ENCODE results near the gene CLNK. TPM values are rescaled to one million over a fixed set of nuclear protein-coding genes. Genes with fewer than 3 reads are reported as not detected.

Gene CLNK
- polyA plus RNA-seq, 2 of the 4 experiments (the other 2 are of a cell fraction): not detected

DNA sequence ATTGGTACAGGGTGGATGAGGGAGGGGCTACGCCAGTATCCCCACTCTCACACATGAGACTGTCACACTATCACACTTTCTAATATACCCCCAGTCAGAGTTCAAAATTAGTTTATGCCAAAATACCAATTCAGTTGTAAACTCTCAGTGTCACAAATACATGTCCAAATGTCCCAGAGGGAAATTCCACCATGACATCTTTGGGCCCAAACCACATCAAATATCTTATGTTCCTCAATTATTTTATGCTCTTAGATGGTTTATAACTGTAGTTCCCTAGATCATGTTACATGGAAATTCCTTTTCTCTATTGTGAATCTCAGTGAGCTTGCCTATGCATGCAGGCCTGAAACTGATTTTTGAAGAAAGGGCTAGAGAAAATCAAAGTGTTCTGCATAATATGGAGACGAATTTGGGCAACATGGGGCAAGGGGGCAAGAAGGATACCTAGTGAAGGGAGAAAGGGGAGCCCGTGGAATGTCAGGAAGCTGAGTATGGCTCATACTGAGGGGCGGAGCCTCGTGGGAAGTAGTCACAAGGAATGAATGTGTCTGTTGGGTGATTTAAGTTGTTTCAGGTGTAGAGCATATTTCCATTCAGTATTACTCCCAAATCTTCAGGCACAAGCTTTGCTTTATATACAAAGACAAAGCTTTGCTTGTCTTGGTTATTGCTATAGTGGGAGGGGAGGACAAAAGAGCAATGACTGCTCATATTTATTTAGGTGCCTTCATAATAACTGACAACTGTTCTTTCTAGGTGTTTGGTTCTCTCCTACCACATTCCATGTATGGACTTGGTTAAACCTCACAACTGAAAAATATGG, 40.8 kb downstream of the CLNK start:
- 3% methylated on average over 5 of the region's 5 CpGs for WGBS (ENCODE audit: missing lambda C conversion rate)
- FAIRE-seq (no peak), ATAC-seq (no peak)

DNA sequence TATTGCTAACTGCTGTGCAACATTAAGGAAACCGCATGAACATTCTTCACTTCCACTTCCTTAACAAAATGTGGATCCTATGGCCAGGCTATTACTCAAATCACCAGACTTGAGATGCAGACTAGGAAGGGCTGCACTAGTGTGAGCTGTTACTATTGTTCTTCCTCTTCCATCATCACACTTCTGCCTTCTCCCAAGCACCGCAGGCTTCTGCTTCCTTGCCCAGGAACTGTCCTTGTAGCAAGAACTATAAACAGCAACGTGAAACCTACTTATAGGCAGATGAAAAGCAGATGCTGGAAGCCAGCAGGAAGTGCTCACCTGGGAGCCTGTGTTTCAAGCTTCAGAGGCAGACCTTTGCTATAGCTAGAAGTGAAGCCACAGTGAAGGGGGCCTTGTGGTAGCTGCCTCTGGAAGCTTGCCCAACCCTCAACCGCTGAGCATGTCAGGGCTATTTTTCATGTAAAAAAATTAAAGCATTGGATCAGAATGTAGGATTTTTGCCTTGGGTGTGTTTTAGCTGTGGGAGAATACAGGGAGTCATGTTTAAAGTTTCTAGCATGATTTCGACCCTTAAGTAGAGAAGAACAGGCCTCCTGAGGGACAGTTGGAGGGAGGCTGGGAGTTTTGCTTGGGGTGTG, 43.9 kb downstream of the CLNK start:
- Histone ChIP-seq H3K9me3 (no peaks in the 10 kb centered on the region), H3K4me3 (no peak overlapping the region), H3K27ac (no peak overlapping the region), H3K4me2 (no peak overlapping the region), H3K4me1 (no peaks in the 10 kb centered on the region)
- no peak for TF ChIP-seq FOSB (CRISPR knock-in tag; IDR thresholded peaks at IDR 0.05)
- no peak for TF ChIP-seq MAZ (IDR thresholded peaks at IDR 0.05; ENCODE audit: borderline replicate concordance, low read depth, low read length)
- TF ChIP-seq EP300 (IDR thresholded peaks at IDR 0.05): no peak
- no peak for TF ChIP-seq EHF (CRISPR knock-in tag; IDR thresholded peaks at IDR 0.05)
- TF ChIP-seq CHD2 (IDR thresholded peaks at IDR 0.05; ENCODE audit: low read length, partially characterized antibody): no peak
- no peak for TF ChIP-seq FOXS1 (CRISPR knock-in tag; IDR thresholded peaks at IDR 0.05)
- TF ChIP-seq, protein P1, sequence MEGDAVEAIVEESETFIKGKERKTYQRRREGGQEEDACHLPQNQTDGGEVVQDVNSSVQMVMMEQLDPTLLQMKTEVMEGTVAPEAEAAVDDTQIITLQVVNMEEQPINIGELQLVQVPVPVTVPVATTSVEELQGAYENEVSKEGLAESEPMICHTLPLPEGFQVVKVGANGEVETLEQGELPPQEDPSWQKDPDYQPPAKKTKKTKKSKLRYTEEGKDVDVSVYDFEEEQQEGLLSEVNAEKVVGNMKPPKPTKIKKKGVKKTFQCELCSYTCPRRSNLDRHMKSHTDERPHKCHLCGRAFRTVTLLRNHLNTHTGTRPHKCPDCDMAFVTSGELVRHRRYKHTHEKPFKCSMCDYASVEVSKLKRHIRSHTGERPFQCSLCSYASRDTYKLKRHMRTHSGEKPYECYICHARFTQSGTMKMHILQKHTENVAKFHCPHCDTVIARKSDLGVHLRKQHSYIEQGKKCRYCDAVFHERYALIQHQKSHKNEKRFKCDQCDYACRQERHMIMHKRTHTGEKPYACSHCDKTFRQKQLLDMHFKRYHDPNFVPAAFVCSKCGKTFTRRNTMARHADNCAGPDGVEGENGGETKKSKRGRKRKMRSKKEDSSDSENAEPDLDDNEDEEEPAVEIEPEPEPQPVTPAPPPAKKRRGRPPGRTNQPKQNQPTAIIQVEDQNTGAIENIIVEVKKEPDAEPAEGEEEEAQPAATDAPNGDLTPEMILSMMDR (IDR thresholded peaks at IDR 0.05): no peak
- no peak for TF ChIP-seq RAD21 (conservative IDR thresholded peaks at IDR 0.05 in 1 of 2, IDR thresholded peaks at IDR 0.05 in 1 of 2)
- TF ChIP-seq CEBPB (IDR thresholded peaks at IDR 0.05): no peak
- TF ChIP-seq MAFK (IDR thresholded peaks at IDR 0.05; ENCODE audit: partially characterized antibody): no peak
- no peak for TF ChIP-seq NPAS2 (CRISPR knock-in tag; IDR thresholded peaks at IDR 0.05; ENCODE audit: borderline replicate concordance)
- TF ChIP-seq SMC3 (IDR thresholded peaks at IDR 0.05): no peak
- TF ChIP-seq NR3C1 (IDR thresholded peaks at IDR 0.05): no peak
- TF ChIP-seq ESRRA (IDR thresholded peaks at IDR 0.05; ENCODE audit: borderline replicate concordance, low read length): no peak
- TF ChIP-seq FOSL2 (IDR thresholded peaks at IDR 0.05): no peak
- no peak for TF ChIP-seq FOSL2 (CRISPR knock-in tag; IDR thresholded peaks at IDR 0.05)
- TF ChIP-seq, protein P2, sequence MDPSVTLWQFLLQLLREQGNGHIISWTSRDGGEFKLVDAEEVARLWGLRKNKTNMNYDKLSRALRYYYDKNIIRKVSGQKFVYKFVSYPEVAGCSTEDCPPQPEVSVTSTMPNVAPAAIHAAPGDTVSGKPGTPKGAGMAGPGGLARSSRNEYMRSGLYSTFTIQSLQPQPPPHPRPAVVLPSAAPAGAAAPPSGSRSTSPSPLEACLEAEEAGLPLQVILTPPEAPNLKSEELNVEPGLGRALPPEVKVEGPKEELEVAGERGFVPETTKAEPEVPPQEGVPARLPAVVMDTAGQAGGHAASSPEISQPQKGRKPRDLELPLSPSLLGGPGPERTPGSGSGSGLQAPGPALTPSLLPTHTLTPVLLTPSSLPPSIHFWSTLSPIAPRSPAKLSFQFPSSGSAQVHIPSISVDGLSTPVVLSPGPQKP (IDR thresholded peaks at IDR 0.05; ENCODE audit: low read depth, low read length): no peak
- TF ChIP-seq, protein P3, sequence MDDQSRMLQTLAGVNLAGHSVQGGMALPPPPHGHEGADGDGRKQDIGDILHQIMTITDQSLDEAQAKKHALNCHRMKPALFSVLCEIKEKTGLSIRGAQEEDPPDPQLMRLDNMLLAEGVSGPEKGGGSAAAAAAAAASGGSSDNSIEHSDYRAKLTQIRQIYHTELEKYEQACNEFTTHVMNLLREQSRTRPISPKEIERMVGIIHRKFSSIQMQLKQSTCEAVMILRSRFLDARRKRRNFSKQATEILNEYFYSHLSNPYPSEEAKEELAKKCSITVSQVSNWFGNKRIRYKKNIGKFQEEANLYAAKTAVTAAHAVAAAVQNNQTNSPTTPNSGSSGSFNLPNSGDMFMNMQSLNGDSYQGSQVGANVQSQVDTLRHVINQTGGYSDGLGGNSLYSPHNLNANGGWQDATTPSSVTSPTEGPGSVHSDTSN (IDR thresholded peaks at IDR 0.05): no peak
- no peak for TF ChIP-seq ZC3H11A (IDR thresholded peaks at IDR 0.05)
- no peak for DNase-seq (ENCODE audit: low read depth in 1 of 2, low spot score in 1 of 2)
- ChIA-PET POLR2A (no interaction called here), CTCF (no interaction called here)
- FAIRE-seq: no peak
- WGBS (ENCODE audit: missing lambda C conversion rate): 18% methylated on average over 5 of the region's 5 CpGs
- no peak for ATAC-seq

More for the DNA sequence above, 40.8 kb downstream of the CLNK start:
- ChIA-PET POLR2A (no interaction called here), CTCF (no interaction called here)
- TF ChIP-seq RARB (CRISPR knock-in tag; IDR thresholded peaks at IDR 0.05) (no peak), EP300 (IDR thresholded peaks at IDR 0.05) (no peak), HOXB13 (CRISPR knock-in tag; IDR thresholded peaks at IDR 0.05; ENCODE audit: low read depth) (no peak), EHMT2 (IDR thresholded peaks at IDR 0.05; ENCODE audit: low read depth) (no peak), NR3C1 (IDR thresholded peaks at IDR 0.05) (no peak), ZNF302 (CRISPR knock-in tag; IDR thresholded peaks at IDR 0.05) (no peak), RNF2 (IDR thresholded peaks at IDR 0.05; ENCODE audit: borderline replicate concordance, low read depth) (no peak), GATA3 (IDR thresholded peaks at IDR 0.05; ENCODE audit: borderline replicate concordance) (no peak), POLR2A (IDR thresholded peaks at IDR 0.05; ENCODE audit: low read length) (no peak), CHD4 (IDR thresholded peaks at IDR 0.05; ENCODE audit: borderline replicate concordance) (no peak), RCOR1 (IDR thresholded peaks at IDR 0.05; ENCODE audit: low read depth, low read length) (no peak), TFCP2L1 (CRISPR knock-in tag; IDR thresholded peaks at IDR 0.05) (no peak), NFE2L2 (conservative IDR thresholded peaks at IDR 0.05; ENCODE audit: low read length) (no peak), CBX2 (IDR thresholded peaks at IDR 0.05; ENCODE audit: borderline replicate concordance, low read depth) (no peak), FOSL2 (IDR thresholded peaks at IDR 0.05) (no peak), FOSL2 (CRISPR knock-in tag; IDR thresholded peaks at IDR 0.05) (no peak)
- TF ChIP-seq, protein P2 (IDR thresholded peaks at IDR 0.05; ENCODE audit: low read depth, low read length): no peak
- TF ChIP-seq, protein P4, sequence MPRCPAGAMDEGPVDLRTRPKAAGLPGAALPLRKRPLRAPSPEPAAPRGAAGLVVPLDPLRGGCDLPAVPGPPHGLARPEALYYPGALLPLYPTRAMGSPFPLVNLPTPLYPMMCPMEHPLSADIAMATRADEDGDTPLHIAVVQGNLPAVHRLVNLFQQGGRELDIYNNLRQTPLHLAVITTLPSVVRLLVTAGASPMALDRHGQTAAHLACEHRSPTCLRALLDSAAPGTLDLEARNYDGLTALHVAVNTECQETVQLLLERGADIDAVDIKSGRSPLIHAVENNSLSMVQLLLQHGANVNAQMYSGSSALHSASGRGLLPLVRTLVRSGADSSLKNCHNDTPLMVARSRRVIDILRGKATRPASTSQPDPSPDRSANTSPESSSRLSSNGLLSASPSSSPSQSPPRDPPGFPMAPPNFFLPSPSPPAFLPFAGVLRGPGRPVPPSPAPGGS (IDR thresholded peaks at IDR 0.05): no peak
- TF ChIP-seq, protein P5, sequence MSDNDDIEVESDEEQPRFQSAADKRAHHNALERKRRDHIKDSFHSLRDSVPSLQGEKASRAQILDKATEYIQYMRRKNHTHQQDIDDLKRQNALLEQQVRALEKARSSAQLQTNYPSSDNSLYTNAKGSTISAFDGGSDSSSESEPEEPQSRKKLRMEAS (IDR thresholded peaks at IDR 0.05): no peak
- H3K4me3 ChIP-seq: no peak overlapping the region
- H3K4me1 ChIP-seq: no peaks in the 10 kb centered on the region
- DNase-seq (ENCODE audit: low read depth in 1 of 2, low spot score in 1 of 2): no peak
- H3K4me2 ChIP-seq: no peak overlapping the region
- H3K27ac ChIP-seq: no peak overlapping the region
- no peaks in the 10 kb centered on the region for H3K9me3 ChIP-seq
